HEK293 (cell line): Measurements from ENCODE around the gene MYO9B.
A peak's percentile ranks its signal among the peaks of the same experiment; 100 is the strongest.

Source experiments
- HOXA7 ChIP-seq: sonication (generic); formaldehyde crosslinking; IDR thresholded peaks from 2 replicates; pipeline ENCODE4 v1.8.1; 2022; ENCODE audit warnings: missing genetic modification reagents, borderline replicate concordance
- KLF10 ChIP-seq: fragments of 450-650 bp; IDR thresholded peaks from 2 replicates; pipeline ENCODE4 v1.5.1; 2018; ENCODE audit warnings: missing biosample characterization, mild to moderate bottlenecking, missing genetic modification characterization
- KLF7 ChIP-seq: fragments of 450-650 bp; formaldehyde crosslinking; IDR thresholded peaks from 2 replicates; pipeline ENCODE4 v1.5.1; 2016; ENCODE audit warnings: missing biosample characterization, missing genetic modification characterization, borderline replicate concordance
- KLF9 ChIP-seq: fragments of 450-650 bp; formaldehyde crosslinking; IDR thresholded peaks from 2 replicates; pipeline ENCODE4 v1.5.1; 2016; ENCODE audit warnings: missing biosample characterization, missing genetic modification characterization, low read depth
- MYNN ChIP-seq: fragments of 450-650 bp; formaldehyde crosslinking; IDR thresholded peaks from 2 replicates; pipeline ENCODE4 v1.5.1; 2016; ENCODE audit warnings: missing biosample characterization, missing genetic modification characterization, borderline replicate concordance
- PATZ1 ChIP-seq: fragments of 450-650 bp; formaldehyde crosslinking; IDR thresholded peaks from 2 replicates; pipeline ENCODE4 v1.5.1; 2016; ENCODE audit warnings: missing biosample characterization, missing genetic modification characterization
- ZNF112 ChIP-seq: fragments of 450-650 bp; formaldehyde crosslinking; IDR thresholded peaks from 2 replicates; pipeline ENCODE4 v1.5.0; 2017; ENCODE audit warnings: missing biosample characterization, missing genetic modification characterization
- ZNF114 ChIP-seq: fragments of 450-650 bp; formaldehyde crosslinking; IDR thresholded peaks from 2 replicates; pipeline ENCODE4 v1.5.0; 2017; ENCODE audit warnings: missing biosample characterization, missing genetic modification characterization
- ZNF121 ChIP-seq: fragments of 450-650 bp; formaldehyde crosslinking; IDR thresholded peaks from 2 replicates; pipeline ENCODE4 v1.5.1; 2016; ENCODE audit warnings: missing biosample characterization, missing genetic modification characterization
- ZNF19 ChIP-seq: fragments of 450-650 bp; formaldehyde crosslinking; IDR thresholded peaks from 2 replicates; pipeline ENCODE4; 2016; ENCODE audit warnings: missing biosample characterization, missing genetic modification characterization, low read depth
- ZNF2 ChIP-seq: fragments of 450-650 bp; formaldehyde crosslinking; IDR thresholded peaks from 2 replicates; pipeline ENCODE4 v1.5.1; 2016; ENCODE audit warnings: missing biosample characterization, missing genetic modification characterization
- ZNF214 ChIP-seq: fragments of 450-650 bp; formaldehyde crosslinking; IDR thresholded peaks from 2 replicates; pipeline ENCODE4 v1.5.1; 2017; ENCODE audit warnings: missing biosample characterization, mild to moderate bottlenecking, missing genetic modification characterization, borderline replicate concordance
- ZNF223 ChIP-seq: fragments of 450-650 bp; formaldehyde crosslinking; IDR thresholded peaks from 2 replicates; pipeline ENCODE4 v1.5.1; 2016; ENCODE audit warnings: missing biosample characterization, missing genetic modification characterization
- ZNF23 ChIP-seq: fragments of 450-650 bp; formaldehyde crosslinking; IDR thresholded peaks from 2 replicates; pipeline ENCODE4 v1.5.1; 2016; ENCODE audit warnings: missing biosample characterization, missing genetic modification characterization, borderline replicate concordance
- ZNF248 ChIP-seq: fragments of 450-650 bp; formaldehyde crosslinking; IDR thresholded peaks from 2 replicates; pipeline ENCODE4 v1.5.1; 2017; ENCODE audit warnings: missing biosample characterization, missing genetic modification characterization
- ZNF311 ChIP-seq: fragments of 450-650 bp; formaldehyde crosslinking; IDR thresholded peaks from 2 replicates; pipeline ENCODE4 v1.5.1; 2017; ENCODE audit warnings: missing biosample characterization, missing genetic modification characterization, borderline replicate concordance
- ZNF341 ChIP-seq: fragments of 450-650 bp; formaldehyde crosslinking; IDR thresholded peaks from 2 replicates; pipeline ENCODE4; 2016; ENCODE audit warnings: low read depth, missing biosample characterization, missing genetic modification characterization
- ZNF366 ChIP-seq: fragments of 450-650 bp; formaldehyde crosslinking; conservative IDR thresholded peaks from 2 replicates; pipeline ENCODE4 v1.5.1; 2016; ENCODE audit warnings: missing biosample characterization, missing genetic modification characterization
- ZNF623 ChIP-seq: fragments of 450-650 bp; formaldehyde crosslinking; IDR thresholded peaks from 2 replicates; pipeline ENCODE4 v1.5.1; 2016; ENCODE audit warnings: missing biosample characterization, missing genetic modification characterization
- ZNF704 ChIP-seq: fragments of 450-650 bp; formaldehyde crosslinking; IDR thresholded peaks from 2 replicates; pipeline ENCODE4 v1.5.1; 2016; ENCODE audit warnings: missing biosample characterization, missing genetic modification characterization
- ZNF792 ChIP-seq: fragments of 450-650 bp; formaldehyde crosslinking; IDR thresholded peaks from 2 replicates; pipeline ENCODE4 v1.5.1; 2016; ENCODE audit warnings: missing biosample characterization, missing genetic modification characterization
- ZSCAN30 ChIP-seq: fragments of 450-650 bp; IDR thresholded peaks from 2 replicates; pipeline ENCODE4 v1.5.1; 2018; ENCODE audit warnings: missing biosample characterization, mild to moderate bottlenecking, missing genetic modification characterization, moderate library complexity
- TF ChIP-seq, protein P1 (sequence below): fragments of 450-650 bp; formaldehyde crosslinking; IDR thresholded peaks from 2 replicates; pipeline ENCODE4 v1.5.1; 2016; ENCODE audit warnings: missing biosample characterization, missing genetic modification characterization
- TF ChIP-seq, protein P2 (sequence below): fragments of 450-650 bp; formaldehyde crosslinking; IDR thresholded peaks from 2 replicates; pipeline ENCODE4 v1.5.0; 2017; ENCODE audit warnings: missing biosample characterization, missing genetic modification characterization, borderline replicate concordance
- TF ChIP-seq, protein P3 (sequence below): fragments of 450-650 bp; formaldehyde crosslinking; IDR thresholded peaks from 2 replicates; pipeline ENCODE4 v1.5.1; 2016; ENCODE audit warnings: missing biosample characterization, missing genetic modification characterization
- TF ChIP-seq, protein P4 (sequence below): fragments of 450-650 bp; formaldehyde crosslinking; IDR thresholded peaks from 2 replicates; pipeline ENCODE4 v1.5.1; 2016; ENCODE audit warnings: missing biosample characterization, missing genetic modification characterization

Gene MYO9B

GRCh38 chr19:17215127-17215971 lies 139.8 kb downstream of the MYO9B start, which contains the start of gene USE1 (continued):
- TF ChIP-seq, protein P1, sequence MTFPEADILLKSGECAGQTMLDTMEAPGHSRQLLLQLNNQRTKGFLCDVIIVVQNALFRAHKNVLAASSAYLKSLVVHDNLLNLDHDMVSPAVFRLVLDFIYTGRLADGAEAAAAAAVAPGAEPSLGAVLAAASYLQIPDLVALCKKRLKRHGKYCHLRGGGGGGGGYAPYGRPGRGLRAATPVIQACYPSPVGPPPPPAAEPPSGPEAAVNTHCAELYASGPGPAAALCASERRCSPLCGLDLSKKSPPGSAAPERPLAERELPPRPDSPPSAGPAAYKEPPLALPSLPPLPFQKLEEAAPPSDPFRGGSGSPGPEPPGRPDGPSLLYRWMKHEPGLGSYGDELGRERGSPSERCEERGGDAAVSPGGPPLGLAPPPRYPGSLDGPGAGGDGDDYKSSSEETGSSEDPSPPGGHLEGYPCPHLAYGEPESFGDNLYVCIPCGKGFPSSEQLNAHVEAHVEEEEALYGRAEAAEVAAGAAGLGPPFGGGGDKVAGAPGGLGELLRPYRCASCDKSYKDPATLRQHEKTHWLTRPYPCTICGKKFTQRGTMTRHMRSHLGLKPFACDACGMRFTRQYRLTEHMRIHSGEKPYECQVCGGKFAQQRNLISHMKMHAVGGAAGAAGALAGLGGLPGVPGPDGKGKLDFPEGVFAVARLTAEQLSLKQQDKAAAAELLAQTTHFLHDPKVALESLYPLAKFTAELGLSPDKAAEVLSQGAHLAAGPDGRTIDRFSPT: peak; percentile 78
- TF ChIP-seq KLF10 (tag by site-specific recombination) (peak; percentile 90; the same call in 1 of the 2 replicates), PATZ1 (tag by site-specific recombination) (peak; percentile 84), ZNF223 (no peak), ZNF248 (no peak), HOXA7 (CRISPR knock-in tag) (no peak), ZNF366 (tag by site-specific recombination) (no peak), ZNF704 (tag by site-specific recombination) (no peak), ZNF23 (tag by site-specific recombination) (no peak), ZNF792 (tag by site-specific recombination) (no peak), ZNF121 (tag by site-specific recombination) (no peak), KLF9 (tag by site-specific recombination) (peak; percentile 89), ZNF114 (tag by site-specific recombination) (no peak), ZNF623 (tag by site-specific recombination) (0 out of 2 replicates have a peak, but pooled peaks have one; percentile 35), ZNF112 (tag by site-specific recombination) (no peak), ZSCAN30 (tag by site-specific recombination) (no peak), KLF7 (tag by site-specific recombination) (peak; percentile 98), ZNF214 (tag by site-specific recombination) (no peak), ZNF2 (peak; percentile 65; the same call in 1 of the 2 replicates), ZNF19 (tag by site-specific recombination) (no peak), ZNF311 (tag by site-specific recombination) (no peak), MYNN (tag by site-specific recombination) (no peak), ZNF341 (peak; percentile 55; the same call in 1 of the 2 replicates)
- TF ChIP-seq, protein P2, sequence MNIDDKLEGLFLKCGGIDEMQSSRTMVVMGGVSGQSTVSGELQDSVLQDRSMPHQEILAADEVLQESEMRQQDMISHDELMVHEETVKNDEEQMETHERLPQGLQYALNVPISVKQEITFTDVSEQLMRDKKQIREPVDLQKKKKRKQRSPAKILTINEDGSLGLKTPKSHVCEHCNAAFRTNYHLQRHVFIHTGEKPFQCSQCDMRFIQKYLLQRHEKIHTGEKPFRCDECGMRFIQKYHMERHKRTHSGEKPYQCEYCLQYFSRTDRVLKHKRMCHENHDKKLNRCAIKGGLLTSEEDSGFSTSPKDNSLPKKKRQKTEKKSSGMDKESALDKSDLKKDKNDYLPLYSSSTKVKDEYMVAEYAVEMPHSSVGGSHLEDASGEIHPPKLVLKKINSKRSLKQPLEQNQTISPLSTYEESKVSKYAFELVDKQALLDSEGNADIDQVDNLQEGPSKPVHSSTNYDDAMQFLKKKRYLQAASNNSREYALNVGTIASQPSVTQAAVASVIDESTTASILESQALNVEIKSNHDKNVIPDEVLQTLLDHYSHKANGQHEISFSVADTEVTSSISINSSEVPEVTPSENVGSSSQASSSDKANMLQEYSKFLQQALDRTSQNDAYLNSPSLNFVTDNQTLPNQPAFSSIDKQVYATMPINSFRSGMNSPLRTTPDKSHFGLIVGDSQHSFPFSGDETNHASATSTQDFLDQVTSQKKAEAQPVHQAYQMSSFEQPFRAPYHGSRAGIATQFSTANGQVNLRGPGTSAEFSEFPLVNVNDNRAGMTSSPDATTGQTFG: no peak
- TF ChIP-seq, protein P3, sequence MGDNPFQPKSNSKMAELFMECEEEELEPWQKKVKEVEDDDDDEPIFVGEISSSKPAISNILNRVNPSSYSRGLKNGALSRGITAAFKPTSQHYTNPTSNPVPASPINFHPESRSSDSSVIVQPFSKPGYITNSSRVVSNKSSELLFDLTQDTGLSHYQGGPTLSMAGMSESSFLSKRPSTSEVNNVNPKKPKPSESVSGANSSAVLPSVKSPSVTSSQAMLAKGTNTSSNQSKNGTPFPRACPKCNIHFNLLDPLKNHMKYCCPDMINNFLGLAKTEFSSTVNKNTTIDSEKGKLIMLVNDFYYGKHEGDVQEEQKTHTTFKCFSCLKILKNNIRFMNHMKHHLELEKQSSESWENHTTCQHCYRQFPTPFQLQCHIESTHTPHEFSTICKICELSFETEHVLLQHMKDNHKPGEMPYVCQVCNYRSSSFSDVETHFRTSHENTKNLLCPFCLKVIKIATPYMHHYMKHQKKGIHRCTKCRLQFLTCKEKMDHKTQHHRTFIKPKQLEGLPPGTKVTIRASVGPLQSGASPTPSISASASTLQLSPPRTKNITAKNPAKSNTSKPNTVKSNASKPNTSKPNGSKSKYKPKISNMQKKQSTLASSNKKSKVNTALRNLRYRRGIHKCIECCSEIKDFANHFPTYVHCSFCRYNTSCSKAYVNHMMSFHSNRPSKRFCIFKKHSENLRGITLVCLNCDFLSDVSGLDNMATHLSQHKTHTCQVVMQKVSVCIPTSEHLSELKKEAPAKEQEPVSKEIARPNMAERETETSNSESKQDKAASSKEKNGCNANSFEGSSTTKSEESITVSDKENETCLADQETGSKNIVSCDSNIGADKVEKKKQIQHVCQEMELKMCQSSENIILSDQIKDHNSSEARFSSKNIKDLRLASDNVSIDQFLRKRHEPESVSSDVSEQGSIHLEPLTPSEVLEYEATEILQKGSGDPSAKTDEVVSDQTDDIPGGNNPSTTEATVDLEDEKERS: 0 out of 2 replicates have a peak, but pooled peaks have one; percentile 61
- TF ChIP-seq, protein P4, sequence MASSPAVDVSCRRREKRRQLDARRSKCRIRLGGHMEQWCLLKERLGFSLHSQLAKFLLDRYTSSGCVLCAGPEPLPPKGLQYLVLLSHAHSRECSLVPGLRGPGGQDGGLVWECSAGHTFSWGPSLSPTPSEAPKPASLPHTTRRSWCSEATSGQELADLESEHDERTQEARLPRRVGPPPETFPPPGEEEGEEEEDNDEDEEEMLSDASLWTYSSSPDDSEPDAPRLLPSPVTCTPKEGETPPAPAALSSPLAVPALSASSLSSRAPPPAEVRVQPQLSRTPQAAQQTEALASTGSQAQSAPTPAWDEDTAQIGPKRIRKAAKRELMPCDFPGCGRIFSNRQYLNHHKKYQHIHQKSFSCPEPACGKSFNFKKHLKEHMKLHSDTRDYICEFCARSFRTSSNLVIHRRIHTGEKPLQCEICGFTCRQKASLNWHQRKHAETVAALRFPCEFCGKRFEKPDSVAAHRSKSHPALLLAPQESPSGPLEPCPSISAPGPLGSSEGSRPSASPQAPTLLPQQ (tag by site-specific recombination): peak; percentile 81
